ENCODE measurements around the gene SCN4A.

The SCN4A gene

GRCh38 chr17:63960006-63960405 is 12.7 kb downstream of the SCN4A start:
- no peak for DNase-seq (ENCODE audit: low read depth in 3 of 3, low spot score in 1 of 3)

GRCh38 chr17:63956296-63956920 is 16.3 kb downstream of the SCN4A start:
- DNase-seq (ENCODE audit: low read depth in 3 of 3, low spot score in 1 of 3), result no peak

GRCh38 chr17:63955791-63956190 is 16.9 kb downstream of the SCN4A start:
- no peak for DNase-seq (ENCODE audit: low read depth in 3 of 3, low spot score in 1 of 3)

GRCh38 chr17:63955232-63955631 is 17.5 kb downstream of the SCN4A start:
- DNase-seq (ENCODE audit: low read depth in 3 of 3, low spot score in 1 of 3), result no peak

- no peak for DNase-seq (ENCODE audit: low read depth in 3 of 3, low spot score in 1 of 3)
Measured at GRCh38 chr17:63954402-63955063, 18.2 kb downstream of the SCN4A start.

- DNase-seq (ENCODE audit: low read depth in 3 of 3, low spot score in 1 of 3), result peak in 1 of 3 donors; percentile 12
Measured at GRCh38 chr17:63950940-63951907, 21.5 kb downstream of the SCN4A start.

GRCh38 chr17:63949576-63950250 is 23.0 kb downstream of the SCN4A start:
- no peak for DNase-seq (ENCODE audit: low read depth in 3 of 3, low spot score in 1 of 3)

GRCh38 chr17:63948521-63948920 is 24.2 kb downstream of the SCN4A start:
- no peak for DNase-seq (ENCODE audit: low read depth in 3 of 3, low spot score in 1 of 3)

- no peak for DNase-seq (ENCODE audit: low read depth in 3 of 3, low spot score in 1 of 3)
Measured at GRCh38 chr17:63947711-63948330, 24.9 kb downstream of the SCN4A start.

- DNase-seq (ENCODE audit: low read depth in 3 of 3, low spot score in 1 of 3), result peak in 1 of 3 donors; percentile 25
Measured at GRCh38 chr17:63946440-63947363, 26.0 kb downstream of the SCN4A start.

GRCh38 chr17:63945784-63946439 is 26.8 kb downstream of the SCN4A start:
- DNase-seq (ENCODE audit: low read depth in 3 of 3, low spot score in 1 of 3), result no peak

GRCh38 chr17:63944736-63945499 is 27.8 kb downstream of the SCN4A start:
- no peak for DNase-seq (ENCODE audit: low read depth in 3 of 3, low spot score in 1 of 3)

- DNase-seq (ENCODE audit: low read depth in 3 of 3, low spot score in 1 of 3), result no peak
Measured at GRCh38 chr17:63943745-63944144, 29.0 kb downstream of the SCN4A start.

- DNase-seq (ENCODE audit: low read depth in 3 of 3, low spot score in 1 of 3), result no peak
Measured at GRCh38 chr17:63942309-63942985, 30.3 kb downstream of the SCN4A start.

- no peak for DNase-seq (ENCODE audit: low read depth in 3 of 3, low spot score in 1 of 3)
Measured at GRCh38 chr17:63941751-63942150, 31.0 kb downstream of the SCN4A start.

- no peak for DNase-seq (ENCODE audit: low read depth in 3 of 3, low spot score in 1 of 3)
Measured at GRCh38 chr17:63941162-63941561, 31.6 kb downstream of the SCN4A start.

GRCh38 chr17:63940584-63940983 is 32.1 kb downstream of the SCN4A start:
- DNase-seq (ENCODE audit: low read depth in 3 of 3, low spot score in 1 of 3), result no peak

GRCh38 chr17:63939884-63940283 is 32.8 kb downstream of the SCN4A start:
- DNase-seq (ENCODE audit: low read depth in 3 of 3, low spot score in 1 of 3), result no peak
